GM18861 (cell line): ENCODE measurements around the gene SEC23B.
"Not testable (repeated sequence)": the region's sequence is repeated elsewhere in the genome, so short reads cannot be mapped to it uniquely, and the experiment has no call there.

Source experiments
- ATAC-seq: cut with Tn5 transposase; IDR thresholded peaks from one replicate; pipeline ENCODE4 v1.9.1; 2021; ENCODE audit not compliant: unreplicated experiment

The SEC23B gene

GRCh38 chr20:18507218-18508191 is at the start of gene SEC23B:
Gene SEC23B (plus strand): TSS chr20:18507940. CDS start chr20:18510836, 2,896 bp downstream.
- ATAC-seq, result peak; percentile 96

GRCh38 chr20:18465536-18466200 is 42.1 kb upstream of the SEC23B start:
- peak; percentile 36 for ATAC-seq

GRCh38 chr20:18466574-18466893 is 41.2 kb upstream of the SEC23B start:
- ATAC-seq, result no peak

GRCh38 chr20:18466894-18467730 is 40.6 kb upstream of the SEC23B start, which contains the start of the genes DZANK1 and POLR3F:
Gene DZANK1 (minus strand): TSS chr20:18467030. CDS start chr20:18465358, 1,672 bp downstream.
Gene POLR3F (plus strand): TSS chr20:18467390. CDS start chr20:18467507, 117 bp downstream.
- peak; percentile 81 for ATAC-seq

GRCh38 chr20:18477218-18477617 is 30.5 kb upstream of the SEC23B start:
- ATAC-seq, result no peak

- no peak for ATAC-seq
These were observed 29.9 kb upstream of the SEC23B start for GRCh38 chr20:18477821-18478220.

GRCh38 chr20:18481596-18481995 is 26.1 kb upstream of the SEC23B start:
- no peak for ATAC-seq

GRCh38 chr20:18488301-18488700 is 19.4 kb upstream of the SEC23B start:
- no peak for ATAC-seq

GRCh38 chr20:18496042-18496441 is 11.7 kb upstream of the SEC23B start:
- no peak for ATAC-seq

GRCh38 chr20:18496740-18497592 is 10.8 kb upstream of the SEC23B start, which contains the start of gene RBBP9:
Gene RBBP9 (minus strand): TSS chr20:18497225. CDS start chr20:18497167, 58 bp downstream.
- ATAC-seq, result peak; percentile 95

GRCh38 chr20:18497603-18498002 is 10.1 kb upstream of the SEC23B start:
- ATAC-seq, result no peak

- not testable (repeated sequence) for ATAC-seq
These were observed 6.1 kb upstream of the SEC23B start for GRCh38 chr20:18501672-18502071.

GRCh38 chr20:18504479-18505060 is 3.2 kb upstream of the SEC23B start:
- ATAC-seq, result no peak

- ATAC-seq, result no peak
These were observed 996 bp upstream of the SEC23B start for GRCh38 chr20:18506744-18507143.

GRCh38 chr20:18511571-18511970 is 3.8 kb downstream of the SEC23B start:
- no peak for ATAC-seq

GRCh38 chr20:18513208-18513607 is 5.5 kb downstream of the SEC23B start:
- ATAC-seq, result no peak

- ATAC-seq, result no peak
These were observed 6.4 kb downstream of the SEC23B start for GRCh38 chr20:18514127-18514526.

- ATAC-seq, result no peak
These were observed 8.2 kb downstream of the SEC23B start for GRCh38 chr20:18515973-18516372.

GRCh38 chr20:18522066-18522465 is 14.3 kb downstream of the SEC23B start:
- not testable (repeated sequence) for ATAC-seq

- no peak for ATAC-seq
These were observed 15.3 kb downstream of the SEC23B start for GRCh38 chr20:18523066-18523465.
